ENCODE measurements around the gene MMAB.

The MMAB gene

GRCh38 chr12:109504068-109504467 lies 69.2 kb downstream of the MMAB start:
- DNase-seq: no peak

All from fibroblast of skin of abdomen (primary cell).